Aorta (tissue), 5 donors: ENCODE data around the gene UMAD1. TPM values are rescaled to one million over a fixed set of nuclear protein-coding genes. Genes with fewer than 3 reads are reported as not detected.
"Not testable (repeated sequence)": the region's sequence is repeated elsewhere in the genome, so short reads cannot be mapped to it uniquely, and the experiment has no call there.

Source experiments
- ATAC-seq: fragments of 200-7000 bp; cut with Tn5 transposase; one replicate; pipeline ENCODE4 v1.9.1; 2022; ENCODE audit warnings: moderate library complexity; ENCODE audit not compliant: low FRiP score
- DNase-seq, 2 donors: peaks; one replicate each; pipeline ENCODE4 v3.0.0-alpha.2; 2020
- H3K27ac ChIP-seq, 2 donors: one replicate each; pipeline ENCODE4 v1.5.1; 2013; ENCODE audit warnings: low read length in 2 of 2, mild to moderate bottlenecking in 2 of 2, moderate library complexity in 2 of 2, control low read depth in 1 of 2, inconsistent platforms in 1 of 2, low read depth in 1 of 2
- H3K27me3 ChIP-seq, 2 donors: one replicate each; pipeline ENCODE4 v1.6.1; 2013; ENCODE audit warnings: control low read depth in 1 of 2, low read length in 1 of 2, mild to moderate bottlenecking in 1 of 2, moderate library complexity in 1 of 2; ENCODE audit not compliant: insufficient read depth in 2 of 2, control insufficient read depth in 1 of 2
- H3K36me3 ChIP-seq, 2 donors: one replicate each; pipeline ENCODE4 v1.6.1; 2013; ENCODE audit warnings: control low read depth in 1 of 2, low read length in 1 of 2, mild to moderate bottlenecking in 1 of 2; ENCODE audit not compliant: insufficient read depth in 2 of 2, control insufficient read depth in 1 of 2
- H3K4me1 ChIP-seq, 2 donors: one replicate each; pipeline ENCODE4 v1.6.1; 2013; ENCODE audit warnings: low read length in 2 of 2, control low read depth in 1 of 2, mild to moderate bottlenecking in 1 of 2, moderate library complexity in 1 of 2; ENCODE audit not compliant: insufficient read depth in 2 of 2, control insufficient read depth in 1 of 2
- H3K4me3 ChIP-seq, 2 donors: one replicate each; pipeline ENCODE4 v1.5.1; 2013; ENCODE audit warnings: low read length in 2 of 2, control low read depth in 1 of 2, mild to moderate bottlenecking in 1 of 2
- H3K9me3 ChIP-seq: one replicate; pipeline ENCODE4 v1.6.1; 2013; ENCODE audit warnings: mild to moderate bottlenecking, low read length; ENCODE audit not compliant: control insufficient read depth
- WGBS, 2 donors: extraction: QIAGEN DNeasy Blood & Tissue Kit; methylation state at CpG; one replicate each; pipeline ENCODE4 v1.1.7; 2013; 5-methylcytosine and 5-hydroxymethylcytosine counted together
- intact Hi-C, 2 donors: fragments of 100-400 bp; cut with DNase I; formaldehyde crosslinking; loops; one replicate each; pipeline versions ENCODE4 v1.14.2 to v1.15.0; 2022
- polyA plus RNA-seq, 2 donors: library from polyadenylated mRNA; stranded (reverse); fragments of 200-250 nt; gene quantifications; one replicate each; pipeline ENCODE4 v1.2.3, GENCODE V29; 2013
- total RNA-seq, 2 donors: library from RNA; stranded (reverse); fragmentation: NEBNext Ultra II Directional; extraction: Animal tissue kit (Norgen Biotek cat#: 25700); gene quantifications; one replicate each; pipeline ENCODE4 v1.2.1, GENCODE V29; 2021
- donor health status: healthy with polysubstance abuse.
- donor health status: Bipolar disorder and iron deficiency.
- donor health status: DM: no; HTN: no; CAD: no.
- donor health status: DM: no; HTN: no; CAD: no.
- donor health status: DM: yes; HTN: yes; CAD: no.

The UMAD1 gene
- total and polyA plus RNA-seq, 4 donors, result 11.8 to 18.9 (median 15.5) TPM

- Histone ChIP-seq H3K27me3 (no peaks in the 10 kb centered on the region), H3K36me3 (no peaks in the 10 kb centered on the region), H3K4me3 (no peak overlapping the region), H3K9me3 (no peaks in the 10 kb centered on the region), H3K27ac (no peak overlapping the region), H3K4me1 (peaks cover 0 to 2% of the 10 kb centered on the region in 2 donors)
- WGBS, 2 donors, result 91 to 98% methylated on average over 6 of the region's 6 CpGs
- no peak for ATAC-seq
- intact Hi-C loops, result loop anchor here in 1 of 2 donors (10.0 kb wide), 1 partner anchor 457 kb away; the partner anchor contains the start of gene C1GALT1
- no peak for DNase-seq
Observed at GRCh38 chr7:7642081-7642480, 1.5 kb downstream of the UMAD1 start.

- Histone ChIP-seq H3K27ac (no peak overlapping the region), H3K36me3 (no peaks in the 10 kb centered on the region), H3K4me3 (no peak overlapping the region), H3K9me3 (no peaks in the 10 kb centered on the region), H3K27me3 (no peaks in the 10 kb centered on the region), H3K4me1 (no peaks in the 10 kb centered on the region)
- ATAC-seq (no peak), DNase-seq (no peak)
- WGBS, 2 donors, result 78 to 79% methylated on average over 6 of the region's 6 CpGs
- intact Hi-C loops, result loop anchor here in 1 of 2 donors (10.0 kb wide), 1 partner anchor 463 kb away; the partner anchor contains the start of gene C1GALT1
Observed at GRCh38 chr7:7647495-7648036, 7.0 kb downstream of the UMAD1 start.

- intact Hi-C loops, result no loop called here
- Histone ChIP-seq H3K27me3 (no peaks in the 10 kb centered on the region), H3K4me3 (no peak overlapping the region), H3K9me3 (no peaks in the 10 kb centered on the region), H3K4me1 (no peaks in the 10 kb centered on the region), H3K27ac (no peak overlapping the region), H3K36me3 (no peaks in the 10 kb centered on the region)
- WGBS, 2 donors, result 97 to 100% methylated on average over 2 of the region's 2 CpGs
- no peak for ATAC-seq
- DNase-seq, result no peak
Observed at GRCh38 chr7:7650682-7651206, 10.2 kb downstream of the UMAD1 start.

GRCh38 chr7:7651479-7651878, 10.9 kb downstream of the UMAD1 start:
- Histone ChIP-seq H3K4me3 (no peak overlapping the region), H3K9me3 (no peaks in the 10 kb centered on the region), H3K36me3 (no peaks in the 10 kb centered on the region), H3K27ac (no peak overlapping the region), H3K4me1 (no peaks in the 10 kb centered on the region), H3K27me3 (no peaks in the 10 kb centered on the region)
- ATAC-seq (no peak), DNase-seq (no peak)
- WGBS, 2 donors, result 62 to 83% methylated on average over 3 of the region's 3 CpGs
- intact Hi-C loops, result no loop called here

- Histone ChIP-seq H3K4me3 (no peak overlapping the region), H3K27me3 (no peaks in the 10 kb centered on the region), H3K27ac (no peak overlapping the region), H3K4me1 (no peaks in the 10 kb centered on the region), H3K9me3 (no peaks in the 10 kb centered on the region), H3K36me3 (no peaks in the 10 kb centered on the region)
- ATAC-seq, result no peak
- intact Hi-C loops, result no loop called here
- WGBS, 2 donors, result 78 to 80% methylated on average over 1 of the region's 1 CpG
- DNase-seq, result no peak
Observed at GRCh38 chr7:7652798-7653540, 12.4 kb downstream of the UMAD1 start.

GRCh38 chr7:7653593-7654187, 13.1 kb downstream of the UMAD1 start:
- Histone ChIP-seq H3K4me3 (no peak overlapping the region), H3K27ac (no peak overlapping the region)
- intact Hi-C loops, result no loop called here

GRCh38 chr7:7654964-7655715, 14.6 kb downstream of the UMAD1 start:
- no peaks in the 10 kb centered on the region for H3K27me3 ChIP-seq
- DNase-seq, result no peak
- no peaks in the 10 kb centered on the region for H3K9me3 ChIP-seq
- H3K27ac ChIP-seq, result no peak overlapping the region
- WGBS, 2 donors, result 84% methylated on average over 4 of the region's 4 CpGs
- no peak overlapping the region for H3K4me3 ChIP-seq
- no peak for ATAC-seq
- H3K4me1 ChIP-seq, result no peaks in the 10 kb centered on the region
- intact Hi-C loops, result no loop called here
- H3K36me3 ChIP-seq, result no peaks in the 10 kb centered on the region

More at GRCh38 chr7:7653593-7654187, 13.1 kb downstream of the UMAD1 start:
- Histone ChIP-seq H3K27me3 (no peaks in the 10 kb centered on the region), H3K36me3 (no peaks in the 10 kb centered on the region), H3K9me3 (no peaks in the 10 kb centered on the region), H3K4me1 (no peaks in the 10 kb centered on the region)
- no peak for DNase-seq
- 58 to 64% methylated on average over 3 of the region's 3 CpGs for WGBS, 2 donors
- ATAC-seq, result no peak

GRCh38 chr7:7656459-7656858, 15.9 kb downstream of the UMAD1 start:
- WGBS, 2 donors, result 98% methylated on average over 3 of the region's 3 CpGs
- H3K4me1 ChIP-seq, intact Hi-C loops, H3K9me3 ChIP-seq, H3K36me3 ChIP-seq, H3K27me3 ChIP-seq, H3K27ac ChIP-seq, H3K4me3 ChIP-seq, DNase-seq, ATAC-seq: not testable (repeated sequence)
